Measurements from ENCODE around the gene DNAH7.

- no peak for TF ChIP-seq FOS (IDR thresholded peaks at IDR 0.05; ENCODE audit: borderline replicate concordance, insufficient read depth, low read length)
- TF ChIP-seq, protein P1, sequence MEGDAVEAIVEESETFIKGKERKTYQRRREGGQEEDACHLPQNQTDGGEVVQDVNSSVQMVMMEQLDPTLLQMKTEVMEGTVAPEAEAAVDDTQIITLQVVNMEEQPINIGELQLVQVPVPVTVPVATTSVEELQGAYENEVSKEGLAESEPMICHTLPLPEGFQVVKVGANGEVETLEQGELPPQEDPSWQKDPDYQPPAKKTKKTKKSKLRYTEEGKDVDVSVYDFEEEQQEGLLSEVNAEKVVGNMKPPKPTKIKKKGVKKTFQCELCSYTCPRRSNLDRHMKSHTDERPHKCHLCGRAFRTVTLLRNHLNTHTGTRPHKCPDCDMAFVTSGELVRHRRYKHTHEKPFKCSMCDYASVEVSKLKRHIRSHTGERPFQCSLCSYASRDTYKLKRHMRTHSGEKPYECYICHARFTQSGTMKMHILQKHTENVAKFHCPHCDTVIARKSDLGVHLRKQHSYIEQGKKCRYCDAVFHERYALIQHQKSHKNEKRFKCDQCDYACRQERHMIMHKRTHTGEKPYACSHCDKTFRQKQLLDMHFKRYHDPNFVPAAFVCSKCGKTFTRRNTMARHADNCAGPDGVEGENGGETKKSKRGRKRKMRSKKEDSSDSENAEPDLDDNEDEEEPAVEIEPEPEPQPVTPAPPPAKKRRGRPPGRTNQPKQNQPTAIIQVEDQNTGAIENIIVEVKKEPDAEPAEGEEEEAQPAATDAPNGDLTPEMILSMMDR (IDR thresholded peaks at IDR 0.05; ENCODE audit: extremely low read depth in 1 of 2, insufficient read depth in 1 of 2, low read depth in 1 of 2, low read length in 2 of 2), result no peak
- no peak for TF ChIP-seq POLR2AphosphoS5 (IDR thresholded peaks at IDR 0.05; ENCODE audit: insufficient read depth, low read depth, low read length)
Observed at GRCh38 chr2:195820867-195821565, 247.6 kb downstream of the DNAH7 start.
